ENCODE data around the gene LLGL1.
A peak's percentile ranks its signal among the peaks of the same experiment; 100 is the strongest.

The LLGL1 gene

GRCh38 chr17:18253947-18254821 lies 28.7 kb downstream of the LLGL1 start:
- no peak for DNase-seq

GRCh38 chr17:18254888-18255649 lies 29.6 kb downstream of the LLGL1 start:
- DNase-seq: no peak

GRCh38 chr17:18256351-18256750 lies 30.9 kb downstream of the LLGL1 start:
- DNase-seq: no peak

- DNase-seq: no peak
Observed at GRCh38 chr17:18256776-18257175, 31.3 kb downstream of the LLGL1 start.

- peak; percentile 20 for DNase-seq
Observed at GRCh38 chr17:18257268-18257981, 32.0 kb downstream of the LLGL1 start.

- peak; percentile 55 for DNase-seq
Observed at GRCh38 chr17:18257982-18258355, 32.5 kb downstream of the LLGL1 start.

- DNase-seq: peak; percentile 65
Observed at GRCh38 chr17:18258356-18259038, 33.1 kb downstream of the LLGL1 start, which contains the start of gene FLII. FLII (minus strand) TSS chr17:18258738; CDS start chr17:18258690, 48 bp downstream.

GRCh38 chr17:18259621-18260331 lies 34.3 kb downstream of the LLGL1 start:
- DNase-seq: no peak

GRCh38 chr17:18260332-18261145 lies 35.1 kb downstream of the LLGL1 start, which contains the start of gene MIEF2:
MIEF2 (plus strand) TSS chr17:18260662; CDS start chr17:18262721, 2,059 bp downstream.
- peak; percentile 94 for DNase-seq

- peak; percentile 46 for DNase-seq
Observed at GRCh38 chr17:18261146-18261515, 35.7 kb downstream of the LLGL1 start.

- no peak for DNase-seq
Observed at GRCh38 chr17:18261659-18262058, 36.2 kb downstream of the LLGL1 start.

- DNase-seq: no peak
Observed at GRCh38 chr17:18262111-18262510, 36.7 kb downstream of the LLGL1 start.

- no peak for DNase-seq
Observed at GRCh38 chr17:18262641-18263040, 37.2 kb downstream of the LLGL1 start.

GRCh38 chr17:18263885-18264682 lies 38.6 kb downstream of the LLGL1 start:
- no peak for DNase-seq

- DNase-seq: no peak
Observed at GRCh38 chr17:18267366-18267765, 41.9 kb downstream of the LLGL1 start.

GRCh38 chr17:18267927-18268711 lies 42.7 kb downstream of the LLGL1 start:
- no peak for DNase-seq

- no peak for DNase-seq
Observed at GRCh38 chr17:18270046-18270931, 44.9 kb downstream of the LLGL1 start.

- DNase-seq: no peak
Observed at GRCh38 chr17:18277076-18277475, 51.6 kb downstream of the LLGL1 start.

Data from activated naive CD4-positive, alpha-beta T cell treated with Interleukin-2 at 50 U/mL for 16 hours (primary cell).